Measurements from ENCODE around the gene NOS1.

The NOS1 gene

DNA sequence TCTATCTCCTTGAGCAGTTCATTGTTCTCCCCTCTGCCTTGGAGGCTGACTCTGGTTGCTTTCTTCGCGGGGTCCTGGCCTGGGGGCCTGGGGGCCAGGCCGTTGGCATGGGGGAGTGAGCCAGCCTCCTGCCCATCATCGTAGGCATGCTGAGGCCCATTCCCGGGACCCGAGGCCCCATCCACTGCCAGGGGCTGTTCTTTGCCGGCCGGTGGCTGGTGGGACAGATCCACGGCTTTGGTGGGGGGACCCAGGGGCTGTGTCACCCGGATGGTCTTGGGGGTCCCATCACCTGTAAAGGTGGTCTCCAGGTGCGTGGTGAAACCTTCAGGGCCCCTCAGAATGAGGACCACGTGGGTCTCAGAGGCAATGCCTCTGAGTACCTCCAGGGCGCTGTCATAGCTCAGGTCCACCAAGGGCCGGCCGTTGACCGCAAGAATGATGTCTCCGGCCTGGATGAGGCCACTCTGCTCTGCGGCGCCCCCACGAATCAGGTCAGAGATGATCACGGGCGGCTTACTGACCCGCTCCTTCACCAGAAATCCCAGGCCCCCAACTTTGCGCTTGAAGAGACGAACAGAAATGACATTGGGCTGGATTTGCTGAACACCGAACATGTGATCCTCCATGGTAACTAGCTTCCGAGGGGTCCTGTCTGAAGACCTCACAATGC is 30.8 kb downstream of the NOS1 start:
- no peak for DNase-seq (ENCODE audit: low read depth in 2 of 2)

- no peak for DNase-seq (ENCODE audit: low read depth in 2 of 2)
Measured at GRCh38 chr12:117329756-117330155, 31.7 kb downstream of the NOS1 start.

- DNase-seq (ENCODE audit: low read depth in 2 of 2), result no peak
Measured at GRCh38 chr12:117328556-117329100, 32.8 kb downstream of the NOS1 start.

- DNase-seq (ENCODE audit: low read depth in 2 of 2), result no peak
Measured at GRCh38 chr12:117322428-117322827, 39.0 kb downstream of the NOS1 start.

DNA sequence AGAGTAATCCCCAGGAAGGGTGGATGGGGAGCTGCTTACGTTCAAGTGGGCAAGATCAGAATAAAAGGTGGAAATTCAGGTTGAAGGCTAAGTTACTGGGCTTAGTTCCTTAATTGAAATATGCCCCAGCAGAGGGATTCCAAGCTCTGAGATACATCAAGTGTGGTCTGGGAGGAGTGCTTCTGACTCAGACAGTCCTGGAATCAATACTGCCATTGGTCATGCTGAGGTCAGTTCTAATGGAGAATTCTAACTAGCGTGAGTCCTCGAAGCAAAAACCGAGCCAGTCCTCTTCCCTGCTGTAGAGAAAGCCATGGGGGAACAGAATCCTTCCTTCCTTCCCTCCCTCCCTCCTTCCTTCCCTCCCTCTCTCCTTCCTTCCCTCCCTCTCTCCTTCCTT is 39.9 kb downstream of the NOS1 start:
- DNase-seq (ENCODE audit: low read depth in 2 of 2), result no peak

- no peak for DNase-seq (ENCODE audit: low read depth in 2 of 2)
Measured at GRCh38 chr12:117318591-117318990, 42.8 kb downstream of the NOS1 start.

DNA sequence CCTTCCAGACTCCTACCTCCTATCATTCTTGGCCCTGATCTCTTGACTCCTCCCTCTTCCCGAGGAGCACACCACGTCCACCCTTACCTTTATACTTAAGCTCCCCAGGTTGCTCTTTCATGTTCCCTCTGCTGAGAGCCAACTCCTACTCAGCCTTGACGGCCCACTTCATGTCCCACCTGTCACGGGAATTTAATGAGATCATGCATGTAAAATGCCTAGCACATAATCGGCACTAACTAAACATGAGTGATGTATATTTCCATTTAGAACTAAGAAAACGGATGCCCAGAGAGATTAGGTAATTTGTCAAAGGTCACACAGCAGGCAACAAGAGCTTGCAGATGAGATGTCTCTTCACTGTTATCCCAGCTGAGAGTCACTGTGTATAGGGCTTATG is 45.1 kb downstream of the NOS1 start:
- no peak for DNase-seq (ENCODE audit: low read depth in 2 of 2)

- no peak for DNase-seq (ENCODE audit: low read depth in 2 of 2)
Measured at GRCh38 chr12:117313926-117314325, 47.5 kb downstream of the NOS1 start.

GRCh38 chr12:117312770-117313169 is 48.7 kb downstream of the NOS1 start:
- DNase-seq (ENCODE audit: low read depth in 2 of 2), result no peak

- no peak for DNase-seq (ENCODE audit: low read depth in 2 of 2)
Measured at GRCh38 chr12:117309276-117309925, 52.0 kb downstream of the NOS1 start.

GRCh38 chr12:117300174-117300573 is 61.3 kb downstream of the NOS1 start:
- DNase-seq (ENCODE audit: low read depth in 2 of 2), result no peak

- DNase-seq (ENCODE audit: low read depth in 2 of 2), result no peak
Measured at GRCh38 chr12:117298648-117299225, 62.7 kb downstream of the NOS1 start.

- DNase-seq (ENCODE audit: low read depth in 2 of 2), result no peak
Measured at GRCh38 chr12:117298191-117298590, 63.2 kb downstream of the NOS1 start.

- DNase-seq (ENCODE audit: low read depth in 2 of 2), result no peak
Measured at GRCh38 chr12:117294189-117294603, 67.2 kb downstream of the NOS1 start.

DNA sequence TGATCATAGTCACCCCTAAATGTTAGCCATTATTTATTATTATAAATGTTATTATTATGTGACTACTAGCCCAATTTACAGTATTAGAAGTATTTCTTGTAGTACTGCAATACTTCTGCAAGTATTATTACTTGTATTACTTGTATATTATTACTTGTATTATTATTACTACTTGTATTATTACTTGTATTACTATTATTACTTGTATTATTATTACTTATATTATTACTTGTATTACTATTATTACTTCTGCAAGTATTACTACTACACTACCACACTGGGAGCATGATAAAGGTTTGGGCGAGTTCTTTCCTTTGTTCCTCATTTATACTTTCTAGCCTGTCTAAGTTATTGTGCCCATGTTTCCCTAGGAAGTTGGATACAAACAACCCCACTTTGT is 67.9 kb downstream of the NOS1 start:
- no peak for DNase-seq (ENCODE audit: low read depth in 2 of 2)

- no peak for DNase-seq (ENCODE audit: low read depth in 2 of 2)
Measured at GRCh38 chr12:117292688-117293087, 68.7 kb downstream of the NOS1 start.

GRCh38 chr12:117284140-117284539 is 77.3 kb downstream of the NOS1 start:
- no peak for DNase-seq (ENCODE audit: low read depth in 2 of 2)

GRCh38 chr12:117282490-117282889 is 78.9 kb downstream of the NOS1 start:
- no peak for DNase-seq (ENCODE audit: low read depth in 2 of 2)

DNA sequence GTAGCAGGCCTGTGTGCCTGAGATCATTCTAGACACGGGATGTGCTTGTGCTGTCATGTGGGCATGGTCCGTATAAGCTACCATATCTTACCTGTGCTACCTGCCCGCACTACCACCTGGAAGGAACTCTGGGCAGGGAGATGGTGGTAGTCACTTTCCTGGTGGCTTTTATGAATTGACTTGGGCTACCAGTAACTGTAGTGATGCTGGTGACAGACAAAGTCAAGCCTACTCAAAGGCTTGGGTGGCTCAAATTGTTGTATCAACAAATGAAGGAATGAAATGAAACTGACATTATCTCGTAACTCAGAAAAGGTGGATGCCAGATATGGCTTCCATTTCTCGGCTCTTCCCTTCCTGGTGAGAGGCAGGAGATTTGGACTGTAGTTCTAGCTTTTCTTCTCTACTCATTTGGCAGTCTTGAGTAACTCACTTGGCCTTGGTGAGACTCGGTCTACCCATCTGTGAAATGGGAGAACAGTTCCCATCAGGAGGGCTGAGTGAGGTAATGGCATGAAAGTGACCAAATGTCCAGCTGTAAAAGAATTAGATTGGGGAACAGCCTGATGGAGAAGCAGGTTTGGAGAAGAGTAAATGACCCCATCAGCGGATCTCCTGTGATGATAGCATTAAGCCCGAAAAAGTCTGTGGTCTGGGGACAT is 81.3 kb downstream of the NOS1 start:
- DNase-seq (ENCODE audit: low read depth in 2 of 2), result no peak

- no peak for DNase-seq (ENCODE audit: low read depth in 2 of 2)
Measured at GRCh38 chr12:117279606-117280005, 81.8 kb downstream of the NOS1 start.

DNA sequence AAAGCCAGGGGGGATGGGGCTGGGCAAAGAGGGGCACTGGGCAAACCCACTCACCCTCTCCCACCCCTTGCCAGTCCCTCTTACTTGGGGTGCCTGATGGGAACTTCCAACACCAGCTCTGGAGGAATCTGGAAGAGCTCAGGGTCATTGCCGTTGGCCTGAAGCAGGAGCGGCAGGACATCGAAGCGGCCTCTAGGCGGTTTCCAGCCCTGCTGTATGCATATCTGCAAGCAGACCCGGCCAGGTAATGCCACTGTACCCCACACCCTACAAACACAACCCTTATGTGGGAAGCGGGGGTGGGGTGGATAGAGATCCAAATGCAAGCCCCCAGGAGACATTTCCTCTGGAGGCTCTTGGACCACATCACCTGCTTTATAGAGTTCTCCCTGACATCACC is 83.6 kb downstream of the NOS1 start:
- DNase-seq (ENCODE audit: low read depth in 2 of 2), result no peak

- DNase-seq (ENCODE audit: low read depth in 2 of 2), result no peak
Measured at GRCh38 chr12:117273091-117273490, 88.3 kb downstream of the NOS1 start.

DNA sequence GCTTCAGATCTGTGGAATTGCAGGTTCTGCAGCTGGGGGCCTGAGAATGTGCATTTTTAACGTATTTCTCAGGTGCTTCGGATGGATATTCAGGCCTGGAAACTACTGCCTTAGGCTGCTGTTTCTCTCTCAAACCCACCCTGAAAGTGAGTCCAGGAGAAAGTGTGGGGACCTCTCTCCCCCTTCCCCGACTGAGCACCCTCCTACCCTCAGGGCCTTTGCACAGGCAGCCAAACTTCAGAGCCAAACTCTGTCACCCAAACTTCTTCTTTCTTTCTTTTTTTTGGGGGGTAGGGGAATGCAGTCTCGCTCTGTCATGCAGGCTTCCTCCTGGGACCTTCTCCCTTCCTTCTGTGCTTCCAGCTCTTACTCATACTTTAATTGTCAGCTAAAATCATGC is 88.7 kb downstream of the NOS1 start:
- DNase-seq (ENCODE audit: low read depth in 2 of 2), result no peak
